Measurements from ENCODE around the gene TFAP2A.

DNA sequence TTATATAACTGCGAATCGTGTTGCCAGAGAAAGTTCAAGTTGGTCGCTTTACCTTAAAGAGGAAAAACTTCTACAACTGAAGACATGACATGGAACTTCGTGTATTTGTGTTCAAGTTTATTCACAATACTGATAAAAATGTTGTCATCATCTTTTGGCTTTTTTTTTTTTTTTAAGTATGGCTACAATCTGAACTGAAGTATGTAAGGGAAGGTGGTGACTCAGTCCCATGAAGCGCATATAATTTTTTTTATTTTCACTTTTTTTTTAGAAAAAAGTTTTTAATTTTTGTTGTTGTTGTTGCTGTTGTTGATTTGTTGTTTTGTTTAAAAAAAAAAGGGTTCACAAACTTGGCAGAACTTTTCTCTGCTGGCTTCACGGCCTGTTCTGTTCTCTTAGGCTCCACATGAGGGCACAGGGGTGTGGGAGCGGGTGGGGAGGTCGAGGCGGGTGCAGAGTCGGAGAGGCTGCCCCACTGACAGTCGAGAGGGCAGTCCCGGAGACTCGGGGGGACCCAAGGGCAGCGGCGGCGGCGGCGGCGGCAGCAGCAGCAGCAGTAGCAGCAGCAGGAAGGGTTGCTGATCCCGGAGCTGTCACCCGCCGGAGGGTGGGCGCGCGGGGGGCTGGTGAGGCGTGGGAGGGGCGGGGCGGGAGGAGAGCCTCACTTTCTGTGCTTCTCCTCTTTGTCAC, 17.0 kb downstream of the TFAP2A start:
- TF ChIP-seq, protein P1, sequence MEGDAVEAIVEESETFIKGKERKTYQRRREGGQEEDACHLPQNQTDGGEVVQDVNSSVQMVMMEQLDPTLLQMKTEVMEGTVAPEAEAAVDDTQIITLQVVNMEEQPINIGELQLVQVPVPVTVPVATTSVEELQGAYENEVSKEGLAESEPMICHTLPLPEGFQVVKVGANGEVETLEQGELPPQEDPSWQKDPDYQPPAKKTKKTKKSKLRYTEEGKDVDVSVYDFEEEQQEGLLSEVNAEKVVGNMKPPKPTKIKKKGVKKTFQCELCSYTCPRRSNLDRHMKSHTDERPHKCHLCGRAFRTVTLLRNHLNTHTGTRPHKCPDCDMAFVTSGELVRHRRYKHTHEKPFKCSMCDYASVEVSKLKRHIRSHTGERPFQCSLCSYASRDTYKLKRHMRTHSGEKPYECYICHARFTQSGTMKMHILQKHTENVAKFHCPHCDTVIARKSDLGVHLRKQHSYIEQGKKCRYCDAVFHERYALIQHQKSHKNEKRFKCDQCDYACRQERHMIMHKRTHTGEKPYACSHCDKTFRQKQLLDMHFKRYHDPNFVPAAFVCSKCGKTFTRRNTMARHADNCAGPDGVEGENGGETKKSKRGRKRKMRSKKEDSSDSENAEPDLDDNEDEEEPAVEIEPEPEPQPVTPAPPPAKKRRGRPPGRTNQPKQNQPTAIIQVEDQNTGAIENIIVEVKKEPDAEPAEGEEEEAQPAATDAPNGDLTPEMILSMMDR (IDR thresholded peaks at IDR 0.05 in 2 of 3, conservative IDR thresholded peaks at IDR 0.05 in 1 of 3; ENCODE audit: borderline replicate concordance in 1 of 3, insufficient read depth in 1 of 3, low read depth in 2 of 3, low read length in 2 of 3), result no peak
- TF ChIP-seq, protein P2, sequence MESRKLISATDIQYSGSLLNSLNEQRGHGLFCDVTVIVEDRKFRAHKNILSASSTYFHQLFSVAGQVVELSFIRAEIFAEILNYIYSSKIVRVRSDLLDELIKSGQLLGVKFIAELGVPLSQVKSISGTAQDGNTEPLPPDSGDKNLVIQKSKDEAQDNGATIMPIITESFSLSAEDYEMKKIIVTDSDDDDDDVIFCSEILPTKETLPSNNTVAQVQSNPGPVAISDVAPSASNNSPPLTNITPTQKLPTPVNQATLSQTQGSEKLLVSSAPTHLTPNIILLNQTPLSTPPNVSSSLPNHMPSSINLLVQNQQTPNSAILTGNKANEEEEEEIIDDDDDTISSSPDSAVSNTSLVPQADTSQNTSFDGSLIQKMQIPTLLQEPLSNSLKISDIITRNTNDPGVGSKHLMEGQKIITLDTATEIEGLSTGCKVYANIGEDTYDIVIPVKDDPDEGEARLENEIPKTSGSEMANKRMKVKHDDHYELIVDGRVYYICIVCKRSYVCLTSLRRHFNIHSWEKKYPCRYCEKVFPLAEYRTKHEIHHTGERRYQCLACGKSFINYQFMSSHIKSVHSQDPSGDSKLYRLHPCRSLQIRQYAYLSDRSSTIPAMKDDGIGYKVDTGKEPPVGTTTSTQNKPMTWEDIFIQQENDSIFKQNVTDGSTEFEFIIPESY (IDR thresholded peaks at IDR 0.05; ENCODE audit: extremely low read depth, insufficient replicate concordance, low read length), result no peak
- no peak for TF ChIP-seq YY1 (IDR thresholded peaks at IDR 0.05; ENCODE audit: extremely low read depth, insufficient replicate concordance, low read depth, low read length)
- no peak for TF ChIP-seq SP1 (IDR thresholded peaks at IDR 0.05; ENCODE audit: low read depth)
- no peak for TF ChIP-seq POLR2AphosphoS5 (IDR thresholded peaks at IDR 0.05; ENCODE audit: low read depth, low read length)
- no peak for TF ChIP-seq EZH2phosphoT487 (IDR thresholded peaks at IDR 0.05; ENCODE audit: borderline replicate concordance)
- TF ChIP-seq POLR2A (IDR thresholded peaks at IDR 0.05; ENCODE audit: borderline replicate concordance, extremely low read depth, insufficient read depth, insufficient read length), result no peak
- no peak for TF ChIP-seq ZNF274 (IDR thresholded peaks at IDR 0.05; ENCODE audit: low read depth, low read length)
